ENCODE results near the gene COG5. TPM values are rescaled to one million over a fixed set of nuclear protein-coding genes. Genes with fewer than 3 reads are reported as not detected.

COG5 gene
- total RNA-seq, 1 experiment from 2014 or later, result 20.2 TPM

DNA sequence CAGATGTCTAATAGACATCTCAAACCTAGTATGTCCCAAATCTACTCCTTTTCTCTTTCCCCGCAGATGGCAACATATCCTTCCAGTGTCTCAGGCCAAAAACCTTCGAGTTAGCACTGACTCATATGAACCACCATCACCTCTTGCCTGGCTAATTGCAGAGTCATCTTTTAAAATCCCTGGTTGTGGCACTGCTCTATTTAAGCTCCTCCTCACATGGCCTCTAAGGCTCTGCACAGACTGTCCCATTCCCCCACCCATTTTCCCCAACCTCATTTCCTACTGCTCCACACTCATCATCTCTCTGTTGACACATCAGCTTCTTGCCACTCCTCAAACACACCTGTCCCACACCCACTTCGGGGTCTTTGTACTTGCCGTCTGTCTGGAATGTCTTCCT is 411.7 kb downstream of the COG5 start:
- H3K9ac ChIP-seq (ENCODE audit: extremely low read depth, insufficient read length, low read length), result no peak overlapping the region
- no CpG with 5 or more reads among the region's 4 CpGs for WGBS (ENCODE audit: extremely low coverage, insufficient read length, low lambda C conversion rate)
- H3K36me3 Mint-ChIP-seq (ENCODE audit: insufficient read depth in 1 of 3, low read depth in 3 of 3), result peaks cover 2 to 20% (median 9%) of the 10 kb centered on the region in 3 experiments; a peak in 6 of 7 replicates

More for the DNA sequence above, 411.7 kb downstream of the COG5 start:
- no peaks in the 10 kb centered on the region; a peak in 1 of 5 replicates for H3K9me3 Mint-ChIP-seq
- TF ChIP-seq, protein P1, sequence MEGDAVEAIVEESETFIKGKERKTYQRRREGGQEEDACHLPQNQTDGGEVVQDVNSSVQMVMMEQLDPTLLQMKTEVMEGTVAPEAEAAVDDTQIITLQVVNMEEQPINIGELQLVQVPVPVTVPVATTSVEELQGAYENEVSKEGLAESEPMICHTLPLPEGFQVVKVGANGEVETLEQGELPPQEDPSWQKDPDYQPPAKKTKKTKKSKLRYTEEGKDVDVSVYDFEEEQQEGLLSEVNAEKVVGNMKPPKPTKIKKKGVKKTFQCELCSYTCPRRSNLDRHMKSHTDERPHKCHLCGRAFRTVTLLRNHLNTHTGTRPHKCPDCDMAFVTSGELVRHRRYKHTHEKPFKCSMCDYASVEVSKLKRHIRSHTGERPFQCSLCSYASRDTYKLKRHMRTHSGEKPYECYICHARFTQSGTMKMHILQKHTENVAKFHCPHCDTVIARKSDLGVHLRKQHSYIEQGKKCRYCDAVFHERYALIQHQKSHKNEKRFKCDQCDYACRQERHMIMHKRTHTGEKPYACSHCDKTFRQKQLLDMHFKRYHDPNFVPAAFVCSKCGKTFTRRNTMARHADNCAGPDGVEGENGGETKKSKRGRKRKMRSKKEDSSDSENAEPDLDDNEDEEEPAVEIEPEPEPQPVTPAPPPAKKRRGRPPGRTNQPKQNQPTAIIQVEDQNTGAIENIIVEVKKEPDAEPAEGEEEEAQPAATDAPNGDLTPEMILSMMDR (conservative IDR thresholded peaks at IDR 0.05), result no peak
- Histone ChIP-seq H3K9me3 (ENCODE audit: control insufficient read depth, low read depth, low read length) (no peaks in the 10 kb centered on the region), H2BK12ac (ENCODE audit: insufficient read length, low read depth, low read length) (no peak overlapping the region), H3K23ac (ENCODE audit: insufficient read length, low read depth, low read length) (no peak overlapping the region), H3K27ac (ENCODE audit: insufficient read length, low read depth, low read length) (no peak overlapping the region), H2AFZ (ENCODE audit: low read length) (no peak overlapping the region), H3K79me1 (ENCODE audit: insufficient read depth, low read depth, low read length, poor library complexity, severe bottlenecking) (no peaks in the 10 kb centered on the region), H3K14ac (ENCODE audit: insufficient read depth, low read length) (no peak overlapping the region), H3K27me3 (ENCODE audit: insufficient read depth, low read length) (no peaks in the 10 kb centered on the region), H3K18ac (ENCODE audit: insufficient read length, low read depth, low read length) (no peak overlapping the region), H2AK5ac (ENCODE audit: insufficient read length, low read length) (no peak overlapping the region), H3K23me2 (ENCODE audit: insufficient read length, low read depth, low read length, poor library complexity, severe bottlenecking) (no peaks in the 10 kb centered on the region), H3K4me2 (ENCODE audit: insufficient read depth, insufficient read length, low read length) (no peak overlapping the region), H3K56ac (ENCODE audit: insufficient read length, low read depth, low read length) (no peak overlapping the region), H2BK120ac (ENCODE audit: low read depth, low read length, poor library complexity, severe bottlenecking) (no peak overlapping the region), H2BK15ac (ENCODE audit: low read depth, low read length) (no peak overlapping the region), H4K20me1 (ENCODE audit: control insufficient read depth, insufficient read depth, insufficient read length) (no peaks in the 10 kb centered on the region), H4K5ac (ENCODE audit: insufficient read length, low read depth, low read length) (no peak overlapping the region), H3T11ph (ENCODE audit: low read length) (no peak overlapping the region), H3K79me2 (ENCODE audit: insufficient read depth, low read length) (no peaks in the 10 kb centered on the region), H4K8ac (replicated peaks; ENCODE audit: insufficient read length, low read depth, low read length) (no peak overlapping the region), H4K91ac (ENCODE audit: insufficient read length, low read depth, low read length) (no peak overlapping the region), H3K4ac (ENCODE audit: low read depth, low read length) (no peak overlapping the region), H2BK5ac (ENCODE audit: insufficient read length, low read length) (no peak overlapping the region), H2BK20ac (ENCODE audit: low read depth, low read length, poor library complexity, severe bottlenecking) (no peak overlapping the region), H3K4me1 (ENCODE audit: insufficient read depth, low read length) (no peaks in the 10 kb centered on the region)
- no peak for DNase-seq
- no peaks in the 10 kb centered on the region for H3K27me3 Mint-ChIP-seq (ENCODE audit: low read depth)
- peaks cover 14 to 19% of the 10 kb centered on the region in 2 experiments for H3K4me1 Mint-ChIP-seq
- H3K27ac Mint-ChIP-seq, result peak overlapping the region; percentile 4 to 64 (median 13); a peak in 3 of 7 replicates
- no peak overlapping the region for H3K4me3 Mint-ChIP-seq

Other genes starting within 250 kb of the COG5 start
- not detected in 2 replicates for gene GPR22, start 93.9 kb downstream of the COG5 start, total RNA-seq (2021)
- gene DUS4L, start 51 bp upstream of the COG5 start, total RNA-seq (2021), result 10.8 TPM in 2 replicates
- 30.6 and 31.3 TPM in 2 replicates for gene BCAP29, start 16.3 kb upstream of the COG5 start, total RNA-seq (2021)
- gene SLC26A4, start 96.9 kb upstream of the COG5 start, total RNA-seq (2021), result 0.33 TPM in 1 of 2 replicates, not detected in the other
- gene CBLL1, start 180.2 kb upstream of the COG5 start, total RNA-seq (2021), result 32.2 and 33.7 TPM in 2 replicates
- not detected in 2 replicates for gene SLC26A3, start 239.3 kb upstream of the COG5 start, total RNA-seq (2021)

Measured in H9 (cell line).